HG02885 (cell line): ENCODE results near the gene FZD10.

Experiments used
- ATAC-seq: cut with Tn5 transposase; IDR thresholded peaks from one replicate; pipeline ENCODE4 v1.9.1; 2021; ENCODE audit warnings: mild to moderate bottlenecking; ENCODE audit not compliant: unreplicated experiment, poor library complexity

The FZD10 gene

DNA sequence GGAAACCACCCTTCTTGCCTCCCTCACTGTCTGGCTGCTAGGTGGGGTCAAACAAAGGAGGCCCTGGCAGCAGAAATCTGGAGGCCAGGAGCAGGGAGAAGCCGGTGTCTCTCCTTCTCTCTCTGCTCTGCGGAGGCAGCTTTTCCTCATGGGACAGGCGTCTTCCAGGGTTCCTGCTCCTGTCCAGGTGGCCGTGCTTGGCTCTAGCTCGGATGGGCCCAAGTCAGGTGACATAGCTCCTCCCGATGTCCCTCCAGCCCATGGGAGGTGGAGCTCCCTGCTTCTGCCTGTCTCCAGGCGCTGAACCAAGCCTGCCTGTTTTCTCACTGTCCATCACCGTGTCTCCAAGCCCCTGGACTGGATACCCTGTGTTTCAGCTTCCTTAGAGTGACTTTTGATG lies 30.5 kb upstream of the FZD10 start:
- no peak for ATAC-seq

DNA sequence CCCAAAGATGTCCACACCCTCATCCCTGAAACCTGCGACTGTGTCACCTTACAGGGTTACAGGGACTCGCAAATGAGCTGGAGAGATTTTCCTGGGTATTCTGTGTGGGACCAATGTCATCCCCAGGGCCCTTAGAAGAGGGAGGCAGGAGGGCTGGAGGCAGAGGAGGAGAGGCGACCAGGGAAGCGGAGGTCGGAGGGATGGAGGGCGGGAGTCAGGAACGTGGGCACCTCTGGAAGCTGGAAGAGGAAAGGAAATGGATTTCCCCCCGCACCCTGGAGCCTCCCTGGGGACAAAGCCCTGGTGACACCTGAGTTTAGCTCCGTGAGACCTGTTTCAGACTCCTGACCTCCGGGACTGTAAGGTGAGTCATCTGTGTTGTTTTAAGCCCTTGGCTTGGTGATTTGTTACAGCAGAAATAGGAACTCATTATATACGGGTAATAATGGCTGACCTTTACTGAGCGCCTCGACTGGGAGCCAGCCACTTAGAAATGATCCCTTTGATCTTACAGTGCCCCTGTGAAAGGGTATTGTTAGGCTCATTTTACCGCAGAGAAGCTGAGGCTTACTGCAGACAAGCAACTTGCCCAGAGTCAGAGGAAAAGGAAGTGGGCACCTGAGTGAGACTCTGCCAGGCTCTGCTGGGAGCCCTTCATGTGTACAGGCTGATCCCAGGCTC lies 29.3 kb upstream of the FZD10 start:
- no peak for ATAC-seq

DNA sequence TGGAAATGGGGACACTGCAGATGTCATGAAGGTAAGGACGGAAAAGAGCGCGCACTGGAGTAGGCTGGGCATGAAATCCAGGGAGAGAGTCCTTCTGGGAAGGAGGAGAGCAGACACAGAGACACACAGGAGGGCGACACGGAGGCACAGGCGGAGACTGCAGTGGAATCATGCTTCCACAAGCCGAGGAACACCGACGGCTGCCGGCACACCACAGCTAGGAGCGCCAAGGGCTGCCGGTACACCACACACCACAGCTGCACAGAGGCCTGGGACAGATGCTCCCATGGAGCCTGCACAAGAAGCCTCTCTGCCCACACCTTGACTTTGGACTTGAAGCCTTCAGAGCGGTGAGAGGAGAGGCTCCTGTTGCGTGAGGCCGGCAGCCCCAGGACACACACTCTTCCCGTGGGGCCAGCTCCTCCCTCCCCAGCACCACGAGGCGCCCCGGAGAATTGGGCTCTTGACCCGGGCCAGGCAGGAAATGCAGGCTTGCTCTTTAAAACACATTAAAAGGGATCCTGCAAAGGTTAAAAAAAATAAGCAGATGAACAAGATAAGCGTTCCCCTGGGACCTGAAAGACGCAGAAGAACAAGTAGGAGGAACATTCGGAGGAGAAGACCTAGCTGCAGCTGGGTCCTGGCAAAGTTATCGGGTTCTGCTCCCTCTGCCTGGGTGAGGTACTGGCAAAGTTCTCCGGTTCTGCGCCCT lies 28.3 kb upstream of the FZD10 start:
- ATAC-seq, result no peak

DNA sequence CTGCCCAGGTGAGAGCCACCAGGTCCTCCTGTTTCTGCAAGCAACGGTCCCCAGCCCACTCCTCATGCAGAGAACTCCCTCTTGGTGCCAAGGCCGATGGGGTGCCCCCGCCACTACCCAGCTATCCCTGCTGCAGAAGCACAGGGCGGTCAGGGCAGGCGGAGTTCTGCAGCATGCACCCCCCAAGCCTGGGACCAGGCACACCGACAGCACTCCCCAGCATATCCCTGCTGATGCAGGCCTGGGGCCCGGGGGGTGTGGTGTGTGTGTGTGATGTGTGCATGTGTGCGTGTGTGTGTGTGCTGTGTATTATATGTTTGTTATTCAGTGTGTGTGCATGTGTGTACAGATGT lies 27.7 kb upstream of the FZD10 start:
- ATAC-seq, result no peak

DNA sequence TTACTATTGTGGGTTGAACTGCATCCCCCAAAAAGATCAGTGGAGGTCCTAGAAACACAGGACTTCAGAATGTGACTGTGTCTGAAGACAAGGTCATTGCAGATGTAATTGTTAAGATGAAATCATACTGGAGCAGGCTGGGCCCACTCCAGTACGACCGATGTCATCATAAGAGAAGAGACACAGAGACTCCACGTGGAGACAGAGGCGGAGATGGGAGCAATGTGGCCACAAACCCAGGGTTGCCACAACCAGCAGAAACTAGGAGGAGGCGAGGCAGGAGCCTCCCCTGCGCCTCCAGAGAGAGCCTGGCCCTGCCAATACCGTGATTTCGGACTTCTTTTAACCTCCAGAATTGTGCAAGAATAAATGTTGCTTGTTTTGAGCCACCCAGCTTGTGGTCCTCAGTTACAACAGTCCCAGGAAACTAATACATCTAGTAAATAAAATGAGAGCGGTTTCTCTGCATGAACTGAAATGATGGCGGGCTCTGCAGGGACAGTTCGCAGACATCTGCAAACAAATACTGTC lies 25.7 kb upstream of the FZD10 start:
- ATAC-seq, result no peak

DNA sequence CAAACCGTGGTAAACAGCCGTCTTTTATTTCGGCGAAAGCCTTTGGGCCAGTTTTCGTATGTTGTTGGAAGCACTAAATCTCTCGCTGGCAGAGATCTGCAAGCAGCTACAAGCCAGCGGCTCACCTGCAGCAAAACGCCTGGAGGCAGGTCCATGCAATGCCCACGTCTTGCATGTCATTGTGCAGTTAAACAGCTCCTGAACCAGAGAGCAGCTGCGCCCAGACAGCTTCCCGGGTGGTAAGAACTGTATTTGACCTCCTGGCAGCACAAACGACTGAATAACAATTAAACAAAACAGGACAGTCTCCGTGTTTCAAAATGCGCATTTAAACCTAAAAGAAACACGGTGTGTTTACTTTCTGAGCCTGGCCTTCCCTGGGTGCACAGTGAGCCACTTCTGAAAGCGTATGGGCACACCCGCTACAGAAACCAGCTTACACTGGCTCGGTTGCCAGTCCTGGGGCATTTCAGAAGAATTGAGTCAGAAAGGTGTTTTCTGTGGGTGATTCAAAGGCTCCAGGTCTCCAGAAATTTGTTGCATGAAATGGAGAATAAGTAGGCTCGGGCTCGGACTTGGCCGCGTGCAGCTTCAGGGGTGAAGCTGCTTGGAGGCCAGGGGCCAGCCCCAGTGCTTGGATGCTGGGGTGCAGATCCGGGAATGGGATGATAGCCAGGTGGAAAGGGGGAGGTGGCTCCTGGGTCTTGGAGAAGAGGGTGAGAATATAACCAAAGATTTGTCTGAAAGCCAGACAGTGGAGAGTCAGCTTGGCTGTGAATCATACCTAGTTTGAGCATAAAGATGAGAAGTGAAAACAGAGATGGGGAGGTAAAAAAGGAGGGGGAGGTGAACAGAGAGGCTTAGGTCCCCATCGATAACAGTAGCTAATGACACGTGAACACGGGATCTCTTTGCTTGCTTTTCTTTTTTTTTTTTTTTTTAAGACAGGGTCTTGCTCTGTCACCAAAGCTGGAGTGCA lies 24.9 kb upstream of the FZD10 start:
- ATAC-seq, result no peak

DNA sequence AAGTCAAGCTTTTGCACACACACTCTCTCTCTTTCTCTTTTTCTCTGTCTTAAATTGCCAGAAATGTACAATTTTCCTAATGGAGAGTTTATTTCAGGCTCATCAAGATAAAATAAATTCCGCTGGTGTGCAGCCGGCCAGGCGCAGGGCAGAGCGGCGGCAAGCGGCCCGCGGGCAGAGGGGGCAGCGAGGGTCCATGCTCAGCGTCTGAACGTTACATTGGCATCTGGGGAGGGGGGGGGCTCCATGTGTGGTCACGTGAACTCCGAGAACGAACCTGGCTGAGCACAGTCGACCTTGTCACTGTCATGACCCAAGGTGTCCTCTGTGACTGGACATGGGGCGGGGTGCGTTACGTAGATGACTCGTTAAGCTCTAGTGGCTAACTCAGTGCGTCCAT lies 23.8 kb upstream of the FZD10 start:
- ATAC-seq, result no peak

DNA sequence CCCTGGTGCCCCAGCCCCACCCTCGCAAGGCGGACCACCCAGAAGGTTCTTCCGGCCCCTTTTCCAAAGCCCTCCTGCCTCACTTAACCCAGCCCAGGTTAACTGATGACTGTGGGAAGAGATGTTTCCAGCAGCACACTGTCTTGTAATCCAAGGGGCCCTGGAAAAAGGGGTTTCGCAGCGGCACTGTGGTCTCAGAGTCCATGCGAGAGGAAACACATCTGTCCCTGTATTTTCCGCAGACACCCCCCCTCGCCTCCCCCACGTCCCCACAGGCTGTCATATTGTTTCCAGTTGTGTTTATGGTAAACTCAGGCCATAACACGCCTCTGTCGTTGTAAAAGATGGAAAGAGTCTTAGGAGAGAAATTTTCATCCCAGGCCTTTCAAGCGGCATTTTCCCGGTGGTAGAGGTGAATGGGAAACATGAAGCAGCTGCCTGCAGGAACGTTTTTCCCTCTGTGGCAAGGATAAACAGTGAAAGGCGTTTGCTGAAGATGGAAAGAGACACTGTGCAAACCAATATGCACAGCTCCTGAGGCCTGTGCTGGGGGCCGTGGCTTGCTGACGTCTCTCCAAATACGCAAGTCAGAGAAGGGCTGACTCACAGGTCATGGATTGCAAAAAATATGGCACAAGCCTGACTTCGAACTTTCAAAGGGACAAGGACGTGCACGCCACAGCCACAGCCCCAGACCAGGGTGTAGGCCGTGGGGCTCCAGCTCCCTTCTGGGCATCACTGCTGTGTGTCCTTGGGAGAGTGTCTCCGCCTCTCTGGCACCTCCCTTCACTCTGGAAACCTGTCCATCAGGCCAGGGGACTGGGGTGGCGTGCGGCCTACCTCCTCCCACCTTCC lies 22.5 kb upstream of the FZD10 start:
- ATAC-seq, result no peak

DNA sequence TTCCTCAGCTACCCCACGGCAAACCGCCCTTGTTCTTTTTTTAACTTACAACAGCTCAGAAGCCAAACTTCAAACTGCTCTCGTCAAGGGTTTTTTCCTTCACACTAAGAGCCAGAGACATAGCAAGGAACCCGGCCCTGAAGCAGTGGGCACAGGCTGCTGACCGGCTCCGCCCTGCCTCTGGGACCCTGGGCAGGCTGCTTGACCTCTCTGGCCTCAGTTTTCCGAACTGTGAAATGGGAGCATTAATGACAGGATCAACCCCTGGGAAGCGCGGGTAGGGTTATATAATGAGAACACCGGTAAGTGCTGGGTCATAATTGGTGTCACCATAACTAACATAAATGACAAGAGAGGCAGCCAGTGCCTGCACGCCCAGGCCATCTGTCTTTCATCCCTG lies 21.2 kb upstream of the FZD10 start:
- ATAC-seq, result no peak

DNA sequence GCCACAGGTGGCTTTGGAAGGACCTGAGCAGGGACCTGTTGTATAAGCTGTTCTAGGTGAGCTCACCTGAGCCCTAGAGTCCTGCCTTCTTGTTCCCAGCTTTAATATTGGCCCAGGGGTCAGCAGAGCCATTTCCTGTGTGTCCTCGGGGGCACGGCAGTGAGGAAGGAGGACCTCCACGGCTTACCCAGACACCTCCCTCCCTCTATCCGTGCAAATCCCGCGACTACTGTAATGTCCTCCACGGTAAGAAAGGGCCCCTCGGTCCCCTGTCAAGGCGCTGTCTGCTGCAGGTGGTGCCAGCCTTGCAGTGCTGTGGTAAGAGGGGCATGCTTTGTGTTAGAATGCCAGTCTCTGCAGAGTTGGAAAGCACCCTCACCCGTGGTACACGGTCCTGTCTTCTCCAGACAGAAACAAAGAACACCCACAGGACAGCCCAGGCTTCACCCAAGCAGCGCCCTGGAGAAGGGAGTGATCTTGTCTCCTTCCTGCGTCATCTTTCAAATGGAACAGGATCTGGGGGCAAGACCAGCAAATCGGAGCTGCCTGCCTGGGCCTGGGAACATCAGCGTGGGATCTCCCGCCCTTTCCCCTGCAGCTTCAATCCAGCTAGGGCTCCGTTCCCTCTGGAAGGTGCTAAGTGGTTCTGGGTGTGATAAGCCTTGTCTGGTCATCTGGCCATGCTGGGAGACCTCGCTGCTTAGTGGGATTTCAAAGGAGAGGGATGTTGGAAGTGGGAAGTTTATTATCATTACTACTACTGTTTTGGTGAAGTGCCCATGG lies 20.2 kb upstream of the FZD10 start:
- ATAC-seq, result no peak

DNA sequence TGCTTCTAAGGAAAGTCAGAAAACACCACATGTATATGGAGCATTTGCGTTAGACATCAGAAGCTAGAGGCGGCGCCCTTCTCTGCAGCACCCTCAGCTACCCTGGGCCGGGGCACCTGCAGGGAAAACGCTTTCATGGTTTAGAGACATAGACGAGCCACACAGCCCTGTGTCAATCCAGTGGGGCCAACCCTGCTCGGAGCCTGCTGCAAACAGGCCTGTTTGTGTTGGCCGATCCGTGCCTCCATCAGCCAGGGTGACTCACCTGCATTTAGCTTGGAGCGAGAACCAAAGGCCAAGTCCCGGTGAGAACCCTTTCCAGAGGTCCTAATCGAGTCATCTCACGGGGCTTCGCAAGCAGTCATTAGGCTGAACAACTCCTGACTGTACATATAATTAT lies 19.5 kb upstream of the FZD10 start:
- no peak for ATAC-seq

DNA sequence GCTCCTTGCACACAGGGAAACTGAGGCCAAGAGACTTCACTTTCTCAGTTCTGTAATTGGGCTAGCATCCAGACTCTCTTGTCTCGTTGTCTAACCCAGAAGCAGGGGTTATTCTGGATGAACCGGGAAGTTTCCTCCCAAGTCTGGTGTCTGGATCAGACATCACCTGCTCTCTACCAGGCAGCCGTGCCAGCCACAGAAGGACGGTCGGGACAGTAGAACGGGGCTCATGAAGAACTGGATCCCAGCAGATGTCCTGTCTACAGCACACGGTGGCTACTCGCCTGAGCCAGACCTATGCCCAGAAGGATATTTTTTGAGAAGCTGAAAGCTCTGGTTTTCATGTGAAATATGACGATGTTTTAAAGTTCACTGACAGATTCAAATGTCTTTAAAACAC lies 19.1 kb upstream of the FZD10 start:
- no peak for ATAC-seq

DNA sequence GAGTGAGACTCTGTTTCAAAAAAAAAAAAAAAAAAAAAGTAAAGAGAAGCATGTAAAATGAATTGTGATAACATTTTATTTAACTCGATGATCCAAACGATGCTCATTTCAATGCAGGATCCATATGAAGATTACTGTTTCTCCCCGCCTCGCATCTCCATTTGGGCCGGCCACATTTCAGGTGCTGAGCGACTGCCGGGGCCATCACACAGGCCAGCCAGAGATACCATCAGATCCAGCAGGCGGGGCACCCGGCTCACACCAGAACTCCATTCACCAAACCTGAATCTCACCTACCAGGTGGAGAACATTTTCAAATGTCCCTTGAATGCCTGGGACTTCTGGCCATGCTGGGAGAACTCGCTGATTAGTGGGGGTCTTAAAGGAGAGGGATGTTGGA lies 18.0 kb upstream of the FZD10 start:
- no peak for ATAC-seq

DNA sequence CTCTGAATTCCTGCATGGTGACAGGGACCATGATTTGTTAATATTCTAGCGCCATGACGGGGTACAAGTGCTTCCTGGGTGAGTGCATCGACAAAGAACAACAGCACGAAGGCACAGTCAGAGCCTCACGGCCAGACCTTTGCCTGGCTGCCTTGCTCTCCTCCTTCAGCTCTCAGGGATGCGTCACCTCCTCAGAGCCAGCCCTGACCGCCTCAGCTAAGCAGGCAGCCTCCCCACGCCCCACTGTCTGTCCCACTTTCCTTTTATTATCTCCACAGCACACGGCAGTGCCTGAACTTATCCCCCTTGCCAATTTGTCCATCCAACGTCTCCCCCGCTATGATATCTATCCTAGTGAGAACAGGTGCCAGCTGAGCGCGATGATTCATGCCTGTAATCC lies 16.5 kb upstream of the FZD10 start:
- ATAC-seq, result no peak

DNA sequence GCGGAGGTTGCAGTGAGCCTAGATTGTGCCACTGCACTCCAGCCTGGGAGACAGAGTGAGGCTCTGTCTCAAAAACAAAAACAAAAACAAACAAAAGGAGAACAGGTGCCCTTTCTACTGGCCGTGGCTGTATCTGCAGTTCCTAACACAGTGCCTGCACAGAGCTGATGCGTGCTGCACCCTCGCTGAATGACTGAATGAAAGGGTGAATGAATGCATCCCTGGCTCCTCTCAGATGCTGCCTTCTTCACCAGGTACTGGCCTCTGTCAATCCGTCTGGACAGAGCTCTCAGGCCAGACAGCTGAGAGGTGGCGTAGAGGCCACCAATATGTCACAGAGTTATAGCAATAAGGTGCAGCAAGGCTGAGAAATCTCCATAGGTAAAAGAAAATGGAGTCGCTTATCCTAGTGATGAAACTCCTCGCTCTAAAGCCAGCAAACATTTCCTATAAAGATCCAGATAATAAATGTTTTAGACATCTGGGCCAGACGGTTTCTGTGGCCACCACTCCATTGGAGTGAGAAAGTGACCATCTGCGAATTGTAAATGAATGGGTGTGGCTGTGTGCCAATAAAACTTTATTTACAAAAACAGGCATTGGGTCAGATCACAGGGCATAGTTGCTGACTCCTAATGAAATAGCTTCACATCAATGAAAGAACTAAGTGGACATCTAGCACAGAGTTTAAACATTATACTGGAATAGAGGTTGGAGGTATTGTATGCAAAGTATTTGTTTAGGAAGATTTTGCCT lies 15.9 kb upstream of the FZD10 start:
- no peak for ATAC-seq

DNA sequence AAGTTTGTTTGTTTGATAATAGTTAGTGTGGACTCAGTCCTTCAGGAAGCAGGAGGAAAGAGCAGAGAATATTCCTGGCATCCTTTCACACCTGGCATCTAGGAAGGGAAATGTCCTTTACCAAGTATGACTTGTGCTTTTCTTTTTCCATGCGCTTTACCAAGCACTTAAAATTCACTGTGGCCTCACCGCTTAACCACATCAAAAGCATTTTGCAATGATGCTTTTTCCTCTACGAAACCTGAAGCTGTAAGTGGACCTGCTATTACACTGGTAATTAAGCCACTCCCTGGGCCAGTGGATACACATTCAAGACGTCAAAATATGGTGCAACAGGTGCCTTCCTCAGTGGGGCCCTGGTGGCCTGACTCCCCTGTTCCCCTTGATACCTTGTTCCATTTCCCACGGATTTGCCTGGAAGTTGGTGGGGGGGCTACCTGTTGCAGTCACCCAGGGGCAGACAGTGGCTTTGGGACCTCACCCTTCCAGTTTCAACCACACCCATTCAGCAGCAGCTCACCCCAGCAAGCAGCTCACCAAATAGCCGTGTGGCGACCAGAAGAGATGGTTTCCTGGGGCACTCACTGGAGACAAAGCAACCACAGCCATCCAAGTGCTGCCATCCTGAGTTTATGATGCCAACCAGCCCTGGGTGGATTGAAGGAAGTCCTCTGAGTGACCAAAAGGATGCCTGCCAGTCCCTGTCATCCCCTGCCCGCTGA lies 14.2 kb upstream of the FZD10 start:
- no peak for ATAC-seq

DNA sequence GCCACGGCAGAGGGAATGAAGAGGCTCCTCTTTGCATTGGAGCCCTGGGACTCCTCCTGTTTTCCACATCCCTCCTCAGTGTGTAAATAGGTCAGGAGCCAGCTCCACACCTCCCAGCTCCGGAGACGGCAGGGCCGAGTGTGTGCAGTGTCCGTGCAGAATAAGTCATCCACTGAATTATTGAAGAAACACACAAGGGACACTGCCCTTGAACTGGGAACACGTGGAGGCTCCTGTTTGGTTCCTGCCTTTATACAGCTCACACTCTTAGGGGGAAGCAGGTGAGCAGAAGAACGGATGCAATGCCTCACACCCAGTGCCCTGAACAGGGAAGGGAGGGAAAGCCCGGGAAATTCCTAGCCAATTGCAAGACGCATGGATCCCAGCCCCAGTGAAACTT lies 10.4 kb upstream of the FZD10 start:
- no peak for ATAC-seq

DNA sequence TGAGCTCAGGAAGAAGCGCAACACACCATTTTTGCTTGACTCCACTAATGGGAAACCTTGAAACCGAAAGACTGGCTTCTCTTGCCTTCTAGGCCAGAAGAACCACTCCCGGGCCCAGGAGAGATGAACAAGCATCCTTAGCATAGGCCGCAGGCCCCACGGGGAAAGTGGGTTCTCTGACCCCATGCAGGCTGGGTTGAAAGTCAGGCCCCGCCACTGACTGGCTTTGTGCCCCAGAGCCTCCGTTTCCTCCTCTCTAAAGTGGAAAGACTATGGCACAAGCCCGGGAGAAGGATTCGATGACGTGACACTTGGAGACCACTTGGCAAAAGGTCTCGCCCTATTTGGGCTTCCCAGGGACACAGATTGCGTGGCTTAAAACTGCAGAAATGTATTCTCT lies 9.9 kb upstream of the FZD10 start:
- no peak for ATAC-seq
